HG02588 (cell line): ENCODE measurements around the gene TBATA.

ENCODE experiments used
- ATAC-seq: cut with Tn5 transposase; IDR thresholded peaks from one replicate; pipeline ENCODE4 v1.9.1; 2021; ENCODE audit warnings: mild to moderate bottlenecking, moderate library complexity; ENCODE audit not compliant: unreplicated experiment

TBATA gene

DNA sequence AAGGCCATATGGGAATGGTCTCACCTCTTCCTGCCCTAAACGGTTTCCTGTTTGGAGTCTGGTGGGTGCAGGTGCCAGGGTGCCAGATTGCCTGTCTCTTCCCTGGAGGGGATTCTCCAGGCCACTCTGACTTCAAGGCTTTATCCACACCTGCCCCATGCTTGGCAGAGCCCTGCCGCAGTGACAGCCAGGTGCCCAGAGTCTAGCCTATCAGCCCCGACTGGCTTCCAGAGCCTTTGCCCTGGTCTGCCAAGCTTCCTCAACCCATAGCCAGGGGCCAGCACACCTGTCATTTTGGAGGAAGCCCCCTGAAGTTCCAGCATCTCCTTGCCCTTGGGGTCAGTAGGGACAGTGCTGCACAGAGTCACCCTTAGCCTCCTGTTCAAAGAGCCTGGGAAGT lies 21.6 kb downstream of the TBATA start:
- ATAC-seq: no peak

DNA sequence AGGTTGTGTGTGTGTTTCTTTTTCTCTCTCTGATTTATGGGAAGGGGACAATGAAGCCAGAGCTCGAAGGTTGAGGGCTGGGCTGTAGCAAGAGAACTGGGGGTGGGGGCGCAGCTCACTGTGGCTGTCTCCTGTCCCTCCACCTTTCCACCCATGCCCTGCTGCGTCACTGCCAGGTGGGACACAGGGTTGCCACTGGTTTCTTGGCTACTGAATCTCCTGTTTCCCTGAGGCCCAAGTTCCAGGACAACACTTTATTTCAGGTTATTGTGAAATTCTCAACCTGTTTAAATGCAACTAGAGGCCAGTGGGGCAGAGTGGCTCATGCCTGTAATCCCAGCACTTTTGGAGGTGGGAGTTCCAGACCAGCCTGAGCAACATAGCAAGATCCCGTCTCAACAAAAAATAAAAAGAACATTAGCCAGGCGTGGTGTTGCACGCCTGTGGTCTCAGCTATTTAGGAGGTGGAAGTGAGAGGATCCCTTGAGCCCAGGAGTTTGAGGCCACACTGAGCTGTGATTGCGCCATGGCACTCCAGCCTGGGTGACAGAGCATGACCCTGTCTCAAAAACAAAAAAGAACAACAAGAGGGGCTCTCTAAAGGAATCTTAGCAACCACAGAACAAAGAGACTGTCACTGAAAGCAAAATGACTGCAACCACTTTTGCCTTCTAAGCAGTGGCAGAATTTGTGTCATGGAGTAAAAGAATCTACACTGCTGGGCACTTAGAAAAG lies 22.6 kb downstream of the TBATA start:
- no peak for ATAC-seq

DNA sequence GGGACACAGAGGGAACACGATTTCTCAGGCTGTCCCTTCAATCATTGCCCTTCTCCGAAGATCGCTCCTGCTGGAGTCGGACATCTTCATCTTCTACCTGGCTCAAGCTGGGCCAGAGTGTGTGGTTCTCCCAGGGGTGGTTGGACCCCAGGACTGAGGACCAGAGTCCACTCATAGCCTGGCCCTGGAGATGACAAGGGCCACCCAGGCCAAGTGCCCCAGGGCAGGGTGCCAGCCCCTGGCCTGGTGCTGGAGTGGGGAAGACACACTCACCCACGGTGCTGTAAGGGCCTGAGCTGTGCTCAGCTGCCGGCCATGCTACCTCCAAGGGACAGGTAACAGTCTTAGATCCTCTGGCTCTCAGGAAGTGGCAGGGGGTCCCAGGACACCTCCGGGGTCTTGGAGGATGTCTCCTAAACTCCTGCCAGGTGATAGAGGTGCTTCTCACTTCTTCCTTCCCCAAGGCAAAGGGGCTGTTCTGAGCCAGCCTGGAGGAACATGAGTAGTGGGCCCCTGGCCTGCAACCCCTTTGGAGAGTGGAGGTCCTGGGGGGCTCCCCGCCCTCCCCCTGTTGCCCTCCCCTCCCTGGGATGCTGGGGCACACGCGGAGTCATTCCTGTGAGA lies 23.3 kb downstream of the TBATA start:
- no peak for ATAC-seq

DNA sequence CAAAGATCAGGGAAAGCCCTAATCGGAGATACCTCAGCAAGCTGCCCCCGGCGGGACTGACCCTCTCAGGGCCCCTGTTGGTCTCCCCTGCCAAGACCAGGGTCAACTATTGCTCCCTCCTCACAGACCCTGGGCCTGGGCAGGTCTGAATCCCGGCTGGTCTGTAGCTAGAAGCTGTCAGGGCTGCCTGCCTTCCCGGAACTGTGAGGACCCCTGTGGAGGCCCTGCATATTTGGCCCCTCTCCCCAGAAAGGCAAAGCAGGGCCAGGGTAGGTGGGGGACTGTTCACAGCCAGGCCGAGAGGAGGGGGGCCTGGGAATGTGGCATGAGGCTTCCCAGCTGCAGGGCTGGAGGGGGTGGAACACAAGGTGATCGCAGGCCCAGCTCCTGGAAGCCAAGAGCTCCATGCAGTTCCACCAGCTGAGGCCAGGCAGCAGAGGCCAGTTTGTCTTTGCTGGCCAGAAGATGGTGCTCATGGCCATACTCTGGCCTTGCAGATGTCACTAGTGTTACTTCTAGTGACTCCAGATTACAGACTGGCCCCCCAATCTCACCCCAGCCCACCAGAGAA lies 24.1 kb downstream of the TBATA start:
- ATAC-seq: no peak

DNA sequence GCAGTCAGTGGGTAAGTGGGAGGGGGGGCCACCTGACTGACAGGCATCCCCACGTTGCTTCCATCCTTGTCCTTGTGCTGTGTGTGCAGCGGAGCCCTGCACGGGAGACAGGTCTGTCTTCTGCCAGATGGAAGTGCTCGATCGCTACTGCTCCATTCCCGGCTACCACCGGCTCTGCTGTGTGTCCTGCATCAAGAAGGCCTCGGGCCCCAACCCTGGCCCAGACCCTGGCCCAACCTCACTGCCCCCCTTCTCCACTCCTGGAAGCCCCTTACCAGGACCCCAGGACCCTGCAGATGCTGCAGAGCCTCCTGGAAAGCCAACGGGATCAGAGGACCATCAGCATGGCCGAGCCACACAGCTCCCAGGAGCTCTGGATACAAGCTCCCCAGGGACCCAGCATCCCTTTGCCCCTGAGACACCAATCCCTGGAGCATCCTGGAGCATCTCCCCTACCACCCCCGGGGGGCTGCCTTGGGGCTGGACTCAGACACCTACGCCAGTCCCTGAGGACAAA lies 24.8 kb downstream of the TBATA start:
- no peak for ATAC-seq

DNA sequence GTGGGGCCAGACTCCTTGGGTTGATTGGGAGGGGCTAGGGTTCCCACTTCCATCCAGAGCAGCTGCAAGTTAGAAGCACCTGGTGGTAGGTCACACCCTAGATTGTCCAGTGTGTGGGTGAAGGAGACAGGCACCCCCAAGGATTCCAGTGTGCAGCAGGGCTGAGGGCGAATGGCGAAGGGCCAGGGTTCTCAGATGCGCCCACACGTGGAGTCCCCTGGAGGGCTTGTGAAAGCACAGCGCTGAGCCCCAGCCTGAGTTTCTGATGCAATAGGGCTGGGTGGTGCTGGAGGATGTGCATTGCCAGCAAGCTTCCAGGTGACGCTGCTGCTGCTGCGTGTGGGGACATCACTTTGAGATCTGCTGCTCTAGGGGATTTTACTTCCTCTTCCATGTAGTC lies 25.4 kb downstream of the TBATA start:
- no peak for ATAC-seq

DNA sequence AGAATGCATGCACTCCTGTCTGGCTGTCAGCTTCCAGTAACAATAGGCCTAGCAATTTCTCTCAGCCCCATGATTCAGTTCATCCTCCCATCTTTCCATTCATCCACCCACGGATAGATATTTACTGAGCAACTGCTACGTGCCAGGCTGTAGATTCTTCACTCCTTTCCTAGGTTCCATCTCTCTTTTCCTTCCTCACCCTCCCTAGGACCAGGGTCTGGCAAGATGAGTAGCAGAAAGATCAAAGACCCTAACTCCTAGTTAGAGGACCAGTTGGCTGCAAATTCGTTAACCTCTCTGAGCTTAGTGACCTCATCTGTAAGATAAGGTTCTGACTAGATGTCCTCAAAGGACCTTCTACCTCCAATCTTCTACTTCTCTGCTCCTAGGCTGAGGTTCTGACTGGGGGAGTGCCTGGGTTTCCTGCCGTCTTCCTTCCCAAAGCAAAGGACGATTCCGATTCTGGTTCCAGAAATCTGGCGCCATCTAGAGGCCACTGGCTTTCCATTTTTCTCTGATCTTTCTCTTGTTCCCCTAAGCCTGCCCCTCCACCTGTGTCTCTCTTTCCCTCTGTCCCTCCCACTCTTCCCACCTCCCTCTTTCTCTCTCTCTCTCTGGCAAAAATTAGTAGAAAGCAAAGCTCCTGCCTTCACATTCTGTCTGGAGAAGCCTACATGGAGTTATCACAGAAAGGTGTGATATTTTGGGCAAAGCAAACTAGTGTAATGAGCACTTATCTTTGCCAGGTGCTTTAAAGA lies 26.2 kb downstream of the TBATA start:
- no peak for ATAC-seq

DNA sequence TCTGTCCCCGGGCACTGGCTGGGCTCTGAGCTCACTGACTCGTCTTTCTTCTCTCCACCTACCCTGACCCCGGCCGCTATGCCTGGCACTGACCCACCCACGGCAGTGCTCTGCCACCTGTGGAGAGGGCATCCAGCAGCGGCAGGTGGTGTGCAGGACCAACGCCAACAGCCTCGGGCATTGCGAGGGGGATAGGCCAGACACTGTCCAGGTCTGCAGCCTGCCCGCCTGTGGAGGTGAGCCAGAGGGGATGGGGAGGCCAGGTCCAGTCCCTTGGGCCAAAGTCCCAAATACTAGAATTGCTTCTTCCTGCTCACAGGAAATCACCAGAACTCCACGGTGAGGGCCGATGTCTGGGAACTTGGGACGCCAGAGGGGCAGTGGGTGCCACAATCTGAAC lies 27.3 kb downstream of the TBATA start:
- no peak for ATAC-seq

DNA sequence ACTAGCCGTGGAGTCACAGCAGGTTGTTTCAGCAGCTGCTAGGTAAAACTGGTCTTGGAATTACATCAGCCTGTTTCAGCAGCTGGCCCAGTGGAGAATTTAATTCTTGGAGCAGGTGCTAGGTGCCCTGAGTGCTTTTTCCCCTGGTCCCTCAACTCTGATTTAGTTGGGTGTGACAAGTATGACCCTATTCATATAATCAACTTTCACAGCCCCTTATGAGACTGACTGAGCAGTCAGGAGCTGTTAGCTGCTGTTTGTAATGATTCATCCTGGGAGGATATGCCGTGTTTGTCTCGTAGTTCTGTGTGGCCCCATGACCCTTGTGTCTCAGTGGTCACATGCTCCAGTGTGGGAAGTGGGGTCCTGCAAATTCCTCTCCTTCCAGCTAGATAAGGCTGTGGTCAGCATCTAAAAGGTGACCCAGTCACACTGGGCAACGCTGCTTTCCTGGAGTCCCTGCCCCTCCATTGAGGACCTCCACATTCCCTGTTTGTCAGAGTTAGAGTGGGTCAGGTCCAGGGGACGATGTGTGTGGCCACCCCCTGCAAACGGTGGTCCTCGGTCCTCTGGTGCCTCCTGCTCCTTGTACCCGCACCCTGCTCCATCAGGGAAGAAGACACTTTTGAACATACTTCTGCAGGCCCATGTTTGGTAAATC lies 28.3 kb downstream of the TBATA start:
- no peak for ATAC-seq

DNA sequence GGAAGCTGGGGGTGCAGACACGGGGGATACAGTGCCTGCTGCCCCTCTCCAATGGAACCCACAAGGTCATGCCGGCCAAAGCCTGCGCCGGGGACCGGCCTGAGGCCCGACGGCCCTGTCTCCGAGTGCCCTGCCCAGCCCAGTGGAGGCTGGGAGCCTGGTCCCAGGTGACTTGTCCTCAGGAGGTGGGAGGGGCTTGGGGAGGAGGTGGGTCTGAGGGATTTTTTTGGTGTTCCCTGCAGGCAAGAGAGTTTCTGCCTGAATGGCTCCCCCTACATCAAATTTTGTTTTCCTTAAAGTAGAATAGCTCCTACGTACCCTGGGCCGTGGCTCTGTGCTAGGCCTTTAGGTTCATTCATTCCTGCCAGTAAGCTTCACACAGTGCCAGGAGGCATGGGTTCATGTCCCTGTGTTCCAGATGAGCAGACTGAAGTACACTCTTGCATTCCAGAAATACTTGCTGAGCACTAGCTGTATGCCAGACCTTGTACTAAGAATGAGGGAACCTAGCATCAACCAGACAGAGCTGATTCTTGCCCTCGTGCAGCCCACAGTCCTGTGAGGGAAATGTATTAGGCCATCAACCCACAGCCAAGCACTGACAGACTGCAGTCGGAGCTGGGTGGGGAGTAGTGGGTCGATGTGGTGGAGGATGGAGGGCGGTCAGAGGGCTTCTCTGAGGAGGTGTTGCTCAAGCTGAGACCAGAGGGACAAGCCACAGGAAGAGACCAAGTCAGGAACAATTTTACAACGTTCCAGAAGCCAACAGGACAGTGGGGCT lies 31.1 kb downstream of the TBATA start:
- no peak for ATAC-seq

DNA sequence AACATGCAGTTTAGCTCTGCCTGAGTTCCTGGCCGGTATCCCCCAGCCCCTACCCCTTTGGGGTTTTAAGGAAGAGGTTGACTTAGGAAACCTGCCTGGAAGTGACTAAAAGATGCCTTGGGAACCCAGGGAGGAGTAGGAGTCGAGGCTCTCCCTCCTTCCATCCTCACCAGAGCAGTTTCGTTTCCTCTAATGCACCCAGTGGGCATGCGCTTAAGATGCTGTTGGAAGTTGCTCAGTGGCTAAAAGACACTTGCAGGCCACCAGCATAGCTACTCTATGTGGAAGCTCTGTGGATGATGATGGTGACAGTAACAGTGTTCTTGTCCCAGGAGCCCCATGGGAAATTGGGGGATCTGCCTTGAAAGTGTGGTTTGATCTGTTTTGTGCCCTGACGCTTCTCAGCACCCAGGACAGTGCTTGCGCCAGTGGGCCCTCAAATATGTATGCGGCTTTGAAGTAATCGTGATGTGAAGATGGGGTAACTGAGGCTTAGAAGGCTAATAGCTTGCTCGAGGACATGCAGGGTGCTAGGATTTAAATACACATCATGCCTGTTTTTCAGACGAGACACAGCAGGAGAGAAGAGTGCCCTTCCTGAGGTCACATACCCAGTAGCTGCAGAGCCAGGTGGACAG lies 32.0 kb downstream of the TBATA start:
- no peak for ATAC-seq

DNA sequence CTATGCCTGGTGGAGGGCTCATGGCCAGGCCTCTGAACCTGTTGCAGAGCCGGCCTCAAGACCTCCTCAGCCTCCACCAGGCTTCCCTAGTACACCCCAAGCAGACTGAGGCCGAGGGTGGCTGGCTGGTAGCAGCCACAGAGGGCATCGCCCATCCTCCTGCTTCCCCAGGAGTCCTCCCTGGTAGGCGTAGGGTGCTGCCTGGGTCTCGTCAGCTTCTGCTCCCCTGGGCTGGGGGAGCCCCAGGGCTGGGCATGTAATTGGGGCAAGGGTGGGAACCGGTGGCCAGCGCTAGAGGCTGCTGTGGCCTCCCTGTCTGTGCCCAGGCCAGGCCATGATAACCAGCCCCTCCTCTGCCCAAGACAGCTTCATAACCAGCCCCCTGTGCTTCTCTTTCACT lies 32.6 kb downstream of the TBATA start:
- no peak for ATAC-seq

DNA sequence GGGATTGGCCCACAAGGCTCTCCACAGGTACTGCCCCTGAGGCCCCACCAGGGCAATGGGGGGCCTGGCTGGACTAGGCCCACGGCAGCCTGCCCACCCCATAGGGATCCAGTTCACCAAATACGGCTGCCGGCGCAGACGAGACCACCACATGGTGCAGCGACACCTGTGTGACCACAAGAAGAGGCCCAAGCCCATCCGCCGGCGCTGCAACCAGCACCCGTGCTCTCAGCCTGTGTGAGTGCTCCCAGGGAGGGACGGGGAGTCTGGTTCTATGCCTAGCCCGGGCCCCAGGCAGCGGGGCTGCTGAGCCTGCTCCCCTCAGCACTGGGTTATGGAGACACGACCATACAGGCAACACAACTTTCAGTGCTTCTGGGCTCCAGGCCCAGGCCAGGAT lies 33.2 kb downstream of the TBATA start:
- no peak for ATAC-seq

DNA sequence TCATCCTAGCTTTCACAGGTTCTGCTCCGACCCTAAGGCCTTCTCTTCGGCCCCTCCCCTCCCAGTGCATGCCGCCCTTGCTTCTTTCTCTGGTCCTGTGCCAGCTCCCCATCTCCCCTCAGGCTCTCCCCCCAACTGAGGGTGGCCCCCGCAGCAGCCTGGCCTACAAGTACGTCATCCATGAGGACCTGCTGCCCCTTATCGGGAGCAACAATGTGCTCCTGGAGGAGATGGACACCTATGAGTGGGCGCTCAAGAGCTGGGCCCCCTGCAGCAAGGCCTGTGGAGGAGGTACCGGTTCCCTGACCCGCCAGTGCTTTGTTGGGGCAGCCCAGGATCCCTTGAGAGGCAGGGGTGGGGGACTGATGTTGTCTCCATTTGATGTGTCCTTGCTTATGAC lies 33.8 kb downstream of the TBATA start:
- no peak for ATAC-seq

DNA sequence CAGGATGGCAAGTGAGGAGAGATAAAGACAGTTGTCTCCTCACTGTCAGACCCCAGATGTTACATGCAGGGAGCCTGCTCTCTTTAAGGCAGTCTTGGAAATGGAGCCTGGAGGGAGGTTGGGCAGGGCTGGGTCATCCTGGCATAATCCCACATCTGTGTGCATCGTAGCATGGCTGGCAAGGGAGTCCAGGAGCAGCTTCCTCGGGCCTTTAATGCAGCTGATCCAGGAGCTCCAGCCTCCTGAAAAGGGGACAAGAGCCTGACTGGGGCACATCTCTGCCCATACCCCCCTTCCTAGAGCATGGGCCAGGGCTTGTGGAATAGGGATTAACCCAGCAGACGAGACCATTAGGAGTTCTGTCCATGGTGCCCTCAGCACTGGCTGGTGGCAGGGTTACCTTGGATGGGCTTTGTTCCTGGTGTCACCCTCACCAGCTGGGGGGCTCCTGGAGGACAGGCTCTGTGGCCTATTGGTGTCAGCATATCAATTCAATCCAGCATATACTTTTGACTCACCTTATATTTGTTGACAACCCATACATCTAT lies 34.9 kb downstream of the TBATA start:
- ATAC-seq: no peak

DNA sequence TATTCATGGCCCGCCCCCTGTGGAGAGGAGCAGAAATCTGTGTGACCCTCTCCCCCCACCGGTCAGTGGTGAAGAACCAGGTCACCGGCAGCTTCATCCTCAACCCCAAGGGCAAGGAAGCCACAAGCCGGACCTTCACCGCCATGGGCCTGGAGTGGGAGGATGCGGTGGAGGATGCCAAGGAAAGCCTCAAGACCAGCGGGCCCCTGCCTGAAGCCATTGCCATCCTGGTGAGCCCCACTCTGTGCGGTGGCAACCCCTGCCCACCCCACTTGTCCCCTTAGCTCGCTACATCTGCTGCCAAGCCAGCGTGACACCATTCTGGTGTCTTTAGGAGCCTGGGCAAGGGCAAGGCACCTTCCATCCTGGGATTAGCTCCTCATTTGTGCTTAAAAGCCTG lies 35.4 kb downstream of the TBATA start:
- ATAC-seq: no peak

DNA sequence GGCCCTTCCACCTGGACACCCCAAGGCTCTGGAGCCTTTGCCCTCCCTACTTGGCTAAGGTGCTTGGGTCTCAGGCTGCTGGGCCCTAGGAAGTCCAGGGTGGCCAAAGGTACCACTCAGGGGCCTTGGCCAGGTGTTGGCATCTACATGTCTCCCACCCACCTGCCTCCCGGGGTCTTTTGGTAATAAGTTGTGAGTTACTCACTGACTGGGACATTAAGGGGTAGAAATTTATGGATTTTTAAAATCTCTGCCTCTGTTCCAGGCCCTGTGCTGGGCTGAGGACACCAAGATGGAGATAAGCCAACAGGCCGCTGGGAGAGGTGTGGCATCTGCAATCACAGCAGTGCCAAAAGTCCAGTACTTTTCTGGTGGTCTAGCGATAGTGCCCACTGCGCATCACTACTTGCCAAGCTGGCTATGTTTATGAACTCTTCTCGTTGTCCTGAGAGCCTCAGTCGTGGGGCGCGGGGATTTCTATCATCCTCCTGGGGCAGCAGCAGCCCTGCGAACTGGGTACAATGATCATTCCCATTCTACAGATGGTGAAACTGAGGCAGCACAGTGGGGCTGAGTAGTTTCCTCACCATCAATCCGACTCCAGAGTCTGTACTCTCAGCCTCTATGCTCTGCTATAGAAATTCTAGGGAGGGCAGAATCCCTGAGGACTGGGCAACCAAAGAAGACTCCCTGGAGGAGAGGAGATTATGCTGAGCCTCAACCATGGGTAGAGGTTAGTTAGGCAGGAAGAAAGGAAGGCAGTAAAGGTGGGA lies 36.2 kb downstream of the TBATA start:
- no peak for ATAC-seq

DNA sequence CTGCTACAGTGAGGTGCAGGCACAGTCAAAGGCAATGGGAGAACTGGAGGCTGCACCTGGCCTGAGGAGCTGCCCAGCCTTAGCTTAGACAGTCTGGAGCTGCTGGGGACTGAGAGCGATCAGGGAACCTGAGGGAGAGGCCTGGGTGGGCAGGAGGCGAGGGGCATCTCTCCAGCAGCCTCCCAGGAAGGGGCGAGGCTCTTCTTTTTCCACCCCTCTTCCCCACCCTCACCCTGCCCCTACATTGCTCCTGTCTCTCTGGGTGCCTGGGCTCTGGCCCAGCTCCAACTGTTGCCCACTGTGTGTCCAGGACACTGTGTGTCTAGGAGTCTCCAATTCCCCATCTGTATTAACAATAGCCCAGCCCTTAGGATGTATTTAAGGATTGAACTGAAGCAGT lies 36.9 kb downstream of the TBATA start:
- ATAC-seq: no peak
